ENCODE results near the gene ERC2. TPM values are rescaled to one million over a fixed set of nuclear protein-coding genes. Genes with fewer than 3 reads are reported as not detected.

Gene ERC2
- total RNA-seq, 1 experiment from 2014 or later: 0.77 TPM

GRCh38 chr3:55661571-55661970 lies 806.7 kb downstream of the ERC2 start:
- Histone ChIP-seq H3K27me3 (ENCODE audit: low read length) (no peaks in the 10 kb centered on the region), H3F3A (ENCODE audit: low read length, unreplicated experiment) (no peaks in the 10 kb centered on the region), H3K4me1 (ENCODE audit: insufficient read depth, low read length) (peaks cover 11% of the 10 kb centered on the region; the same call in 1 of the 2 replicates), H3K79me2 (ENCODE audit: low read length) (no peaks in the 10 kb centered on the region), H2AFZ (ENCODE audit: low read length) (no peak overlapping the region), H3K9ac (ENCODE audit: low read length) (no peak overlapping the region), H3K9me2 (replicated peaks; ENCODE audit: low read length) (no peaks in the 10 kb centered on the region), H3K9me3 (ENCODE audit: low read length) (no peaks in the 10 kb centered on the region), H3K4me3 (ENCODE audit: low read length) (no peak overlapping the region), H3K36me3 (ENCODE audit: low read depth, low read length) (no peaks in the 10 kb centered on the region), H4K20me1 (ENCODE audit: low read length) (no peaks in the 10 kb centered on the region), H3K27ac (ENCODE audit: low read length) (no peak overlapping the region), H3K4me2 (ENCODE audit: low read length) (no peak overlapping the region)
- intact Hi-C loops (cut with micrococcal nuclease): no loop called here
- no TSS peak for BruUV-seq (replicated peaks)
- ATAC-seq (no peak), DNase-seq (no peak)
- TF ChIP-seq EZH2phosphoT487 (IDR thresholded peaks at IDR 0.05; ENCODE audit: borderline replicate concordance, low read length) (no peak), EZH2 (IDR thresholded peaks at IDR 0.05; ENCODE audit: low read length, unreplicated experiment) (no peak), CTCF (conservative IDR thresholded peaks at IDR 0.05; ENCODE audit: low read depth, low read length) (no peak)
- CTCF ChIA-PET: interaction anchor here (0.6 kb wide), 1 partner anchor 39 kb away, joined by 3 read pairs; no protein-coding TSS in a partner anchor
- POLR2A ChIA-PET (ENCODE audit: unreplicated experiment): no interaction called here

GRCh38 chr3:55661141-55661540 lies 807.1 kb downstream of the ERC2 start:
- no TSS peak for BruUV-seq (replicated peaks)
- no peak overlapping the region for H3K4me2 ChIP-seq (ENCODE audit: low read length)
- DNase-seq (no peak), ATAC-seq (no peak)
- ChIA-PET POLR2A (ENCODE audit: unreplicated experiment) (no interaction called here), CTCF (interaction anchor here (0.6 kb wide), 1 partner anchor 39 kb away, joined by 3 read pairs; no protein-coding TSS in a partner anchor)
- no peak overlapping the region for H2AFZ ChIP-seq (ENCODE audit: low read length)
- no peaks in the 10 kb centered on the region for H3K27me3 ChIP-seq (ENCODE audit: low read length)
- no peaks in the 10 kb centered on the region for H3F3A ChIP-seq (ENCODE audit: low read length, unreplicated experiment)
- peaks cover 11% of the 10 kb centered on the region; the same call in 1 of the 2 replicates for H3K4me1 ChIP-seq (ENCODE audit: insufficient read depth, low read length)
- no peak overlapping the region for H3K9ac ChIP-seq (ENCODE audit: low read length)
- intact Hi-C loops (cut with micrococcal nuclease): no loop called here
- H3K79me2 ChIP-seq (ENCODE audit: low read length): no peaks in the 10 kb centered on the region
- H3K36me3 ChIP-seq (ENCODE audit: low read depth, low read length): no peaks in the 10 kb centered on the region
- no peak overlapping the region for H3K4me3 ChIP-seq (ENCODE audit: low read length)
- TF ChIP-seq EZH2 (IDR thresholded peaks at IDR 0.05; ENCODE audit: low read length, unreplicated experiment): no peak
- TF ChIP-seq EZH2phosphoT487 (IDR thresholded peaks at IDR 0.05; ENCODE audit: borderline replicate concordance, low read length): no peak
- TF ChIP-seq CTCF (conservative IDR thresholded peaks at IDR 0.05; ENCODE audit: low read depth, low read length): no peak
- no peak overlapping the region for H3K27ac ChIP-seq (ENCODE audit: low read length)
- no peaks in the 10 kb centered on the region for H3K9me3 ChIP-seq (ENCODE audit: low read length)
- H3K9me2 ChIP-seq (replicated peaks; ENCODE audit: low read length): no peaks in the 10 kb centered on the region
- no peaks in the 10 kb centered on the region for H4K20me1 ChIP-seq (ENCODE audit: low read length)

- Histone ChIP-seq H3K27ac (ENCODE audit: low read length) (no peak overlapping the region), H3K79me2 (ENCODE audit: low read length) (no peaks in the 10 kb centered on the region), H3K9me3 (ENCODE audit: low read length) (no peaks in the 10 kb centered on the region), H3K9me2 (replicated peaks; ENCODE audit: low read length) (no peaks in the 10 kb centered on the region), H3K4me1 (ENCODE audit: insufficient read depth, low read length) (peaks cover 11% of the 10 kb centered on the region; the same call in 1 of the 2 replicates), H3K4me2 (ENCODE audit: low read length) (no peak overlapping the region), H4K20me1 (ENCODE audit: low read length) (no peaks in the 10 kb centered on the region), H3K36me3 (ENCODE audit: low read depth, low read length) (no peaks in the 10 kb centered on the region), H3K9ac (ENCODE audit: low read length) (no peak overlapping the region), H3K4me3 (ENCODE audit: low read length) (no peak overlapping the region), H3F3A (ENCODE audit: low read length, unreplicated experiment) (no peaks in the 10 kb centered on the region), H2AFZ (ENCODE audit: low read length) (no peak overlapping the region), H3K27me3 (ENCODE audit: low read length) (no peaks in the 10 kb centered on the region)
- DNase-seq (no peak), ATAC-seq (no peak)
- intact Hi-C loops (cut with micrococcal nuclease): no loop called here
- ChIA-PET CTCF (no interaction called here), POLR2A (ENCODE audit: unreplicated experiment) (no interaction called here)
- TF ChIP-seq CTCF (conservative IDR thresholded peaks at IDR 0.05; ENCODE audit: low read depth, low read length): no peak
- no peak for TF ChIP-seq EZH2phosphoT487 (IDR thresholded peaks at IDR 0.05; ENCODE audit: borderline replicate concordance, low read length)
- TF ChIP-seq EZH2 (IDR thresholded peaks at IDR 0.05; ENCODE audit: low read length, unreplicated experiment): no peak
- BruUV-seq (replicated peaks): no TSS peak
Measured at GRCh38 chr3:55660642-55661041, 807.6 kb downstream of the ERC2 start.

Data from PC-3 (cell line).